Measurements from ENCODE around the gene YTHDF1. TPM values are rescaled to one million over a fixed set of nuclear protein-coding genes. Genes with fewer than 3 reads are reported as not detected.
A peak's percentile ranks its signal among the peaks of the same experiment; 100 is the strongest.

Gene YTHDF1
- total RNA-seq = 10 to 100 TPM; 23.7 to 40.3 TPM

DNA sequence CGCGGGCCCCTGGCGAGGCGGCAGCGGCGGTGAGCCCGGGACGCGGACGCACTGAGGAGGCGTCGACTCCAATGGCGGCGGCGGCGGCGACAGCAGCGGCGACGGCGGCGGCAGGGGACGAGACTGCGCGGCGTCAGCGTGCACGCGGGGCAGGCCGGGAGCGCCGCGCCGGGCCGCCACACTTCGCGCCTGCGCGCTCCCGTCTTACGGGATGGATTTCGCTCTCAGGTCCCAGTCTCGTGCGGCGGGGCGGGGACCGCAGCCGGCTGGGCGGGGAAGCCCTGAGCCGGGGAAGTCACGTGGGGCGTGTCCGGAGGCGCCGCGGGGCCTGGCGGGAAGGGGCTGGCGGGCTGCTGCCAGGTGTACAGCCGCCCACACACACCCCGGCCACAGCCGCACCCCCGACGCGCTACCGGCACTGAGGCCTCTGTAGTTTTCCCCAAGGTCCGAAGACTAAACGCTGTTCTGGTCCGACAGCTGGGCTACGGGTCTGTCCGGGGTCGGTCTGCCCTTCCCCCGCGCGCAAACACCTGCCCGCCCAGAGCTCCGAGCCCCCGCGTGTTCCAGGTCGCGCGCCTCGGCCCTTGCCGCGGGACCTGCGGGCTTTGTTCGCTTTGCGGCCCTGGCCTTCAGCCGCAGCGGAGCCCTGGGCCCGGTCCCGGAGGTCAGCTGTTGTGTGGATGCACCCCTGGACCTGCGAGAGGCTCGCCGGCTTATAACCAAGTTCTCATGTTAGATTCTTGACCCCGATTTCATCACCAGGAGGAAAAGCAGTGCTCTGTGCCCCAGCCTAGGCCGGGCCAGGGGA, at the start of gene YTHDF1:
TSS of gene YTHDF1 (minus strand) at position 91 of the 808 bp plus-strand sequence. CDS start 239 bp downstream, outside the sequence.
- Mint-ChIP-seq H3K9me3 (no peaks in the 10 kb centered on the region), H3K27me3 (peaks cover 3% of the 10 kb centered on the region), H3K27ac (peak within 1 kb of the TSS; percentile 94), H3K4me1 (peaks cover 19% of the 10 kb centered on the region), H3K4me3 (peak within 1 kb of the TSS; percentile 95), H3K36me3 (ENCODE audit: low read depth) (peaks cover 42% of the 10 kb centered on the region)
- peak; percentile 96 for ATAC-seq (replicated peaks)

- H3K4me1 Mint-ChIP-seq = no peaks in the 10 kb centered on the region
- H3K27me3 Mint-ChIP-seq = peaks cover 13% of the 10 kb centered on the region
- no peaks in the 10 kb centered on the region for H3K36me3 Mint-ChIP-seq (ENCODE audit: low read depth)
- no peaks in the 10 kb centered on the region for H3K9me3 Mint-ChIP-seq
- ATAC-seq (replicated peaks) = no peak
- H3K27ac Mint-ChIP-seq = no peak overlapping the region
- no peak overlapping the region for H3K4me3 Mint-ChIP-seq
Measured at GRCh38 chr20:63264519-63264918, 48.6 kb upstream of the YTHDF1 start.

- no peak overlapping the region for H3K27ac Mint-ChIP-seq
- H3K4me3 Mint-ChIP-seq = no peak overlapping the region
- peaks cover 17% of the 10 kb centered on the region for H3K27me3 Mint-ChIP-seq
- H3K9me3 Mint-ChIP-seq = no peaks in the 10 kb centered on the region
- no peaks in the 10 kb centered on the region for H3K4me1 Mint-ChIP-seq
- ATAC-seq (replicated peaks) = no peak
- H3K36me3 Mint-ChIP-seq (ENCODE audit: low read depth) = no peaks in the 10 kb centered on the region
Measured at GRCh38 chr20:63264000-63264399, 48.1 kb upstream of the YTHDF1 start.

DNA sequence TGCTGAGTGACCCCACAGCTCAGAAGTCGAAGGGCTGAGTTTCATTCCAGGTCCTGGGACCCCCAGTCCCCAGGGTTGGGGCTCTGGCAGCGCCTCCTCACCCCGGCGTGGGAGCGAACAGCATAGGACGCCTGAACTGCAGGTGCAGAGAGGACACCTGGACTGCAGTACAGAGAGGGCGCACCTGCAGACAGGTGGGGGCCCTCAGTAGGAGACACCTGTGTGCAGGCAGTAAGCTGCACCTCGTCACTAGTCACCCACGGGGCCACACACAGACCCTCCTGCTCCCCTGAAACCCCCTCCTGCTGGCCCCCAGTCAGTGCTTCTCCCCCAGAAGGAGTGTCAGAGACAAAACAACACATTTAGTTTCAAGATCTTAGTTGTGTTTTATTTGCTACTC, 46.9 kb upstream of the YTHDF1 start:
- no peak overlapping the region for H3K27ac Mint-ChIP-seq
- peaks cover 17% of the 10 kb centered on the region for H3K27me3 Mint-ChIP-seq
- ATAC-seq (replicated peaks) = no peak
- H3K4me1 Mint-ChIP-seq = no peaks in the 10 kb centered on the region
- no peaks in the 10 kb centered on the region for H3K9me3 Mint-ChIP-seq
- no peak overlapping the region for H3K4me3 Mint-ChIP-seq
- H3K36me3 Mint-ChIP-seq (ENCODE audit: low read depth) = no peaks in the 10 kb centered on the region

DNA sequence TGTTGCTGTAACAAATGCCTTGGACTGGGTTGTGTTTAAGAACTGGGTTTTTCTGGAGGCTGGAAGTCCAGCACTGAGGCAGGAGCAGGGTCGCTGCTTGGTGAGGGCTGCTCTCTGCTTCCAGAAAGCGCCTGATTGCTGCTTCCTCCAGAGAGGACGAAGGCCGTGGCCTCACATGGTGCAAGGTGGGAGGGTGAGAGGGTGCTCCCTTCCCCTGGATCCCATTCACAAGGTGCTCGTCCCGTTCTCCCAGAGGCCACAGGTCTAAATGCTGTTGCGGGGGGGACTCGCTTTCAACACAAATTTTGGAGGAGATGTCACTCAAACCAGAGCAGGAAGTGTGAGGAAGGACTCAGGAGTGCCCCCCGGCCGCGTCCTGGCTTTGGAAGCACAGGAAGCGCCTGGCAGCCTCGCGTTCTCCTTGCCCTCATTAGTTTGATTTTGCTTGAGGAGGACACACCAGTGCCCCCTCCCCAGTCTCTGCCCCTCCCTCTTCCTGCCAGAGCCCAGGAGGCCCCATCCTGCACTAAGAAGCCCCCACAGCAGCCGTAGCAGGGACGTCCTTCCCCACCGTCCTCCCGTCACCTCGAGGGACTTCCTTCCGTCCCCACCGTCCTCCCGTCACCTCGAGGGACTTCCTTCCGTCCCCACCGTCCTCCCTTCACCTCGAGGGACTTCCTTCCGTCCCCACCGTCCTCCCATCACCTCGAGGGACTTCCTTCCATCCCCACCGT, 46.0 kb upstream of the YTHDF1 start:
- H3K27me3 Mint-ChIP-seq = peaks cover 21% of the 10 kb centered on the region
- no peak overlapping the region for H3K27ac Mint-ChIP-seq
- no peak overlapping the region for H3K4me3 Mint-ChIP-seq

GRCh38 chr20:63261060-63261794, 45.3 kb upstream of the YTHDF1 start:
- Mint-ChIP-seq H3K27me3 (peaks cover 28% of the 10 kb centered on the region), H3K36me3 (ENCODE audit: low read depth) (no peaks in the 10 kb centered on the region), H3K4me1 (peaks cover 6% of the 10 kb centered on the region), H3K9me3 (no peaks in the 10 kb centered on the region), H3K27ac (no peak overlapping the region), H3K4me3 (no peak overlapping the region)
- no peak for ATAC-seq (replicated peaks)

More for the DNA sequence above, 46.0 kb upstream of the YTHDF1 start:
- no peaks in the 10 kb centered on the region for H3K9me3 Mint-ChIP-seq
- H3K36me3 Mint-ChIP-seq (ENCODE audit: low read depth) = no peaks in the 10 kb centered on the region
- H3K4me1 Mint-ChIP-seq = peaks cover 3% of the 10 kb centered on the region
- no peak for ATAC-seq (replicated peaks)

- Mint-ChIP-seq H3K9me3 (no peaks in the 10 kb centered on the region), H3K4me3 (no peak overlapping the region), H3K36me3 (ENCODE audit: low read depth) (no peaks in the 10 kb centered on the region), H3K27ac (no peak overlapping the region), H3K4me1 (peaks cover 6% of the 10 kb centered on the region), H3K27me3 (peaks cover 27% of the 10 kb centered on the region)
- no peak for ATAC-seq (replicated peaks)
Measured at GRCh38 chr20:63260521-63260920, 44.6 kb upstream of the YTHDF1 start.

- H3K27me3 Mint-ChIP-seq = peaks cover 33% of the 10 kb centered on the region
- H3K27ac Mint-ChIP-seq = no peak overlapping the region
- H3K9me3 Mint-ChIP-seq = no peaks in the 10 kb centered on the region
- H3K36me3 Mint-ChIP-seq (ENCODE audit: low read depth) = no peaks in the 10 kb centered on the region
- H3K4me1 Mint-ChIP-seq = peaks cover 6% of the 10 kb centered on the region
- H3K4me3 Mint-ChIP-seq = no peak overlapping the region
- ATAC-seq (replicated peaks) = no peak
Measured at GRCh38 chr20:63259734-63260460, 44.0 kb upstream of the YTHDF1 start.

GRCh38 chr20:63258781-63259180, 42.9 kb upstream of the YTHDF1 start:
- Mint-ChIP-seq H3K27me3 (peaks cover 30% of the 10 kb centered on the region), H3K9me3 (no peaks in the 10 kb centered on the region), H3K4me3 (no peak overlapping the region), H3K27ac (no peak overlapping the region), H3K36me3 (ENCODE audit: low read depth) (no peaks in the 10 kb centered on the region), H3K4me1 (peaks cover 6% of the 10 kb centered on the region)
- no peak for ATAC-seq (replicated peaks)

GRCh38 chr20:63257629-63258028, 41.7 kb upstream of the YTHDF1 start:
- Mint-ChIP-seq H3K36me3 (ENCODE audit: low read depth) (no peaks in the 10 kb centered on the region), H3K27ac (no peak overlapping the region), H3K4me1 (peaks cover 6% of the 10 kb centered on the region), H3K4me3 (no peak overlapping the region), H3K9me3 (no peaks in the 10 kb centered on the region), H3K27me3 (peaks cover 31% of the 10 kb centered on the region)
- no peak for ATAC-seq (replicated peaks)

DNA sequence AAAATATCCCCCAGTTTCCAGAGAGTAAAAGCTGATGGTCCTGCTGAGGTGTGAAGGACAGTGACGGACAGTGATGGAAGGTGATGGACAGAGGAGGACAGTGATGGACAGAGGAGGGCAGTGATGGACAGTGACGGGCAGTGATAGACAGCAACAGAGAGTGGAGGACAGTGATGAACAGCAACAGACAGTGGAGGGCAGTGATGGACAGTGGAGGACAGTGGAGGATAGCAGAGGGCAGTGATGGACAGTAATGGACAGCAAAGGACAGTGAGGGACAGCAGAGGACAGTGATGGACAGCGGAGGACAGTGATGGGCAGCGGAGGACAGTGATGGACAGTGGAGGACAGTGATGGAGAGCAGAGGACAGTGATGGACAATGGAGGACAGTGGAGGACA, 41.0 kb upstream of the YTHDF1 start:
- peaks cover 6% of the 10 kb centered on the region for H3K4me1 Mint-ChIP-seq
- H3K27ac Mint-ChIP-seq = no peak overlapping the region
- no peak for ATAC-seq (replicated peaks)
- no peak overlapping the region for H3K4me3 Mint-ChIP-seq
- H3K9me3 Mint-ChIP-seq = no peaks in the 10 kb centered on the region
- H3K27me3 Mint-ChIP-seq = peaks cover 36% of the 10 kb centered on the region
- H3K36me3 Mint-ChIP-seq (ENCODE audit: low read depth) = no peaks in the 10 kb centered on the region

DNA sequence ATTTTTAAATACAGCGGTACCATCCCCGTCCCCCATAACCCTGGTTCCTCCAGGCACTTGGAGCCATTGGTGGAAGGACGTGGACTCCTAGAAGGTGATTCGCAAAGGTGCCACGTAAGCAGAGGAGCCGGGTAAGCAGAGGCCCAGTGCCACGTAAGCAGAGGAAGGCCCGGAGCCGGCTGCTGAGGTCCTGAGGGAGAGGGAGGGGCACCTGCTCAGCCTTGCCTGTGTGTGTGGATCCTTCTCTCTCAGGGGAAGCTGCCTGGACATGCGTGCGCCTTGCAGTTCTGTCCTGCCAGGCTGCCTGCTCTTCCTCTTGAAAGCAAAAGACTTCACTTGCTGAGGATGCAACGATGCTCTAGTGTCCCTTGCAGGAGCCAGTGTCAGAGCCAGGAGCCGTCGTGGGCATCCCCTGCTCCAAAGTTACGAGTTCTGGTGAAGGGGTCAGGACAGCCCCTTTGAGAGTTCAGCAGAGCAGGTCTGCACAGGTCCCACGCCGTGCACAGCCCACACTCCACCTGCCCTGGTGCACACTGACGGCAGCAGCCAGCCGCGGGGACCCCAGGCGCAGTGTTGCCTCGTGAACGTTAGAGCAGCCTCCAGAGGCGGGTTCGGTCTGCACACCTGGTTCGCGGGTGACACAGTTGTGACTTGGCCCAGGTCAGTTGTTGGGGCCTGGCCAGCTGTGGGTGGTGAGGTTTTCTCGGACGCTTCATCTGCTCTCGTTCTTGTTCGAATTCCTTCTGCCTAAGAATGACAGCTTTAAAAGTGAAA, 40.2 kb upstream of the YTHDF1 start:
- Mint-ChIP-seq H3K4me1 (peaks cover 6% of the 10 kb centered on the region), H3K27ac (no peak overlapping the region), H3K27me3 (peaks cover 36% of the 10 kb centered on the region), H3K9me3 (no peaks in the 10 kb centered on the region), H3K4me3 (no peak overlapping the region), H3K36me3 (ENCODE audit: low read depth) (no peaks in the 10 kb centered on the region)
- ATAC-seq (replicated peaks) = no peak

DNA sequence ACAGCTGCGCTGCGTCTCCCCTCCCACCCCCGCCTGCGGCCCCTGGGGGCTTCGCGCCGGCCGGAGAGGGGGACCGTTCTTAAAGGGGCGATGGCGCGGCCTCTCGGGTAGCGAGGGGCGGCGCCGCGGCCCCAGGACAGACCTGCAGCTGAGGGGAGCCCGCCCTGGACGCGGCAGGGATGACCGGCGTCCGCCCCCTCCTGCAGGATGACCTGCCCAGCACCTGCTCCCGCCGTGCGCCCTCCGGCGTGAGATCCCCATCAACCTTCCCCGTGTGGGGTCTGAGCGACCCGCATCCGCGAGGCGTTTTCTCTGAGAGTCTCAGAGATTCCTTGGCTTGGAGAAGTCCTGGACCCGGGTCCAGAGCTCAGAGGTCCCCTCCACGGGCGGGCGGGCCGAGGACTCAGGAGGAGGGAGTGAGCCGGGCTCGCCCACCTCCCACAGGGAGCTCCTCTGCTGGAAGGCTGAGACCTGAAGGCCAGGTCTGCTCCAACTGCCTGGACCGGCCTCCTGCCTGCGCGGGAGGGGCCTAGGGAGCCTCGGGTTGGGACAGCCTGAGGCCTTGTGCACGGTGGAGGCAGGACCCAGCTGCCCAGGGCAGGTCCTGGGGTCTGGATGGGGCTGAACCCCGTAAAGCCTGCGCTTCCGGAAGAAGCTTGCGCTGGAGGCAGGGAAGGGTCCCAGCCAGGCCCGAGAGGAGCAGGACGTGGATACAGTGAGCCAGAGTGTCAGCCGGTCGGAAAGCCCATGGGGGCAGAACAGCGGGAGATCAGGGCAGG, 38.9 kb upstream of the YTHDF1 start:
- Mint-ChIP-seq H3K4me1 (peaks cover 6% of the 10 kb centered on the region), H3K4me3 (no peak overlapping the region), H3K36me3 (ENCODE audit: low read depth) (no peaks in the 10 kb centered on the region)

More for the DNA sequence above, 38.9 kb upstream of the YTHDF1 start:
- Mint-ChIP-seq H3K27me3 (peaks cover 39% of the 10 kb centered on the region), H3K9me3 (no peaks in the 10 kb centered on the region), H3K27ac (no peak overlapping the region)
- ATAC-seq (replicated peaks) = no peak
